Measurements from ENCODE around the gene MYO1E. TPM values are rescaled to one million over a fixed set of nuclear protein-coding genes. Genes with fewer than 3 reads are reported as not detected.
A peak's percentile ranks its signal among the peaks of the same experiment; 100 is the strongest.

Gene MYO1E
- total RNA-seq, 1 donor from 2014 or later: 81.4 TPM

DNA sequence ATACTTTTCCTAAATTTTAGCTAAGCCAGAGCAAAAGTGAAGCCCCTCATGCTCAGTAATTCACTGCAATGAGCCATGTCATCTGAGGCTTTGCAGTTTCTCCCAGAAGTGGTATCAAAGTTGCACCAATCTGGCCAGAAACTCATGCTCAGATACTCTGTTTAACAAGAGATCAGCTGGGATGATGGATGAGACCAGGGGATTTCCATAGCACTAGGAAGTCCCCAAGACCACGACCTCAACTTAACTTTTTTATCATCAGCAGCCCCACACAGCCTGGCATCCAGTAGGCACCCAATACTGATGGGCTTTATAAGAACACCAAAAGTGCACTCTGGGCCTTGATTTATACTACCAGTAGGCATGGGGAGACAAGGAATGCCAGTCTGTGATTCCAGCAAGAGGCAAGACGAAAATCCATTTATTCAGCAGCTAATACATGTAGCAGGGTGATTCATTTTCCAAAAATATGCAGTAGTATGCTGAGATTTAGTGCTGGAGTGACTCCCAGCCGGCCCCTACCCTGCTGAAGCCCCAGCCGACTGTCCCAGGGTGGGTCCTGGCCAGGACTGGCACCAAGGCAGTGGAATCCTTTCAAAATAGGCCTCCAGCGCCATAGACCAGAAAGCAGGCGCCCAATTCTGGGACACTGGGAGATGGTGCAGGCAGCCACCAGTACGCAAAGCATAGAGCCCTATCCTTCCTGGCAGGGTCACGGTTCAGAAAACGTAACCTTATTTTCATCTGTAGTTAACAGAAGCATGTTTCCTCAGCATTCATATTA, 166.6 kb downstream of the MYO1E start:
- no peak for ATAC-seq
- no peak for DNase-seq (ENCODE audit: low spot score)

DNA sequence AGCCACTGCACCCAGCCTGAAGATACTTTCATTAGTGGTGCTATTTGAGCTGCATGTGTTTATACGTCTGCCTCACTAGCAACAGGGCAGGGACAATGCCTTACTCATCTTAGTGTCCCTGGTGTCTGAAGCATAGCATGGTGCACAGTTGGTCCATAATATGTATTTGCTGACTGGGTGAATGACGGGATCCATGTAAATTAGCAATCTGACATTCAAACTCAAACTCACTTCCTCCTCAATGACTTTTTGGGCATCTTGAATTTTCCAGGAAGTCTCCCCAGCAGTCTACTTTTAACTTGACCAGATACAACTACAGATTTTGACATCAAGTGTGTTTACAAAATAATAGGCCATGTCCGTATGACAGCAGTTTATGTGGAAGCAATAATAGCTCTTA, 169.0 kb downstream of the MYO1E start:
- DNase-seq (ENCODE audit: low spot score) (no peak), ATAC-seq (no peak)

DNA sequence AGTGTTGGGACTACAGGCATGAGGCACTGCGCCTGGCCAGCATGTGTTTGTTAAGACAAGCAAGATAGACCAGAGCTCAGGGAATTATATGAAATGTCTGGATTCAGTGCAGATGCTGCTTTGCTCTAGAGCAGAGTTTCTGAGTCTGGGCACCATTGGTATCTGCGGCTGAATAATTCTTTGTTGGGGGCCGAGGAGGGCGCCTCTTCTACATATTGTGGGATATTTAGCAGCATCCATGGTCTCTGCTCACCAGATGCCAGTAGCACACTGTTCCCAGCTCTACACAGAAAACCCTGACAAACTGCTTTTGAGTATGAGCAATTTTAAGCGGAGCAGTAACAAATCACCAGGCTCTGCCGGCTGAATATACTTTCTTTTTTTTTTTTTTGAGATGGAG, 169.7 kb downstream of the MYO1E start:
- ATAC-seq: no peak
- DNase-seq (ENCODE audit: low spot score): no peak

DNA sequence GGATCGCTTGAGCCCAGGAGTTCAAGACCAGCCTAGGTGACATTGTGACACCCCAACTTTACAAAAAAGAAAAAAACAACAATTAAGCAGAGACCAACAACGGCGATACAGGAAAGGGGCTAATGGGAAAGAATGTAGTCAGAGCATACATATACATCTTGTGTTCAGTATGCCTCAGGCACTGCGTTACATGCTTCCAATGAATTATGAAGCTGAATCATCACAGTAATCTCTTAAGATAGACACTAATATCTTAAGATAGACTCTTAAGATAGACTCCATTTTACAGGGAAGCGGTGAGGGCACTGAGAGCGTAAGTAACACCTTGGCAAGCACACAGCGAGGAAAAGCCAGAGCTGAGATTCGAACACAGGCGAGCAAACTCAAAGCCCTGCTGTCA, 172.1 kb downstream of the MYO1E start:
- no peak for ATAC-seq
- DNase-seq (ENCODE audit: low spot score): no peak

DNA sequence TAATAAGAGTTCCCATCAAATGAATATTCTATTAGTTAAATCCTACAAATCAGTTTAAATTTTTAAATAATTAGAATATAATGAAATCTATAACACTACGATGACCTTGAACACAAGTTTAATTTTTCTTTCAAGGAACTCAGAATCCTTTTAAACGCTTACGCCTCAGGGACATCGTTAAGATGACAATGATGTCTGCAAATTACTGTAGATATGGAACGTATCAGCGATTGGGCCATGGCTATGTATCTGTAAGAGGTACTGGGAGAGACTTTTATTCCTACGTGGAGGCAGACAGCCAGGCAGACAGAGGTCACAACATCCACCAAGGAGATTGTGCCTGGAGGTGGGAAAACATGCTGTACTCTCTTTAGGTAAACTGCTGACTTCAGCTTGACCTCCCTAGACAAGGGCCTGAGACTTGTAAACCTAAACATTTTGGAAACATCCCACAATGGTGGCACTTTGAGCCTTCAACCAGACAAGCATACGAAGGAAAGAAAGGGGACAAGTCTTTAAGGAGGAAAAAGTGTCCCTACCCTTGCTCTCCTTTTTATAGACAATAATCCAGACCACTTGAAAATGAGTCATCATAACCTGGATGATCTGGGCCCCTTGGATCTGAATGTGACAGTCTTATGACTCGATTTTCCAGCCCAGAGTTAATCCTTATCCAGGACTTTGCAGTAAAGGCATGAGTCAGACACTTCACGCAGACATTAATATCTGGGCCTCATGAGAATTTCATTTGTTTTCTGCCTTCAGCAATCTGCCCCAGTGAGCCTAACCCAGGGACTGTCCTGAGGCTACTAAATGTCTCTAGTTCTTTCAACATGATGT, 172.8 kb downstream of the MYO1E start:
- ATAC-seq (no peak), DNase-seq (ENCODE audit: low spot score) (no peak)

DNA sequence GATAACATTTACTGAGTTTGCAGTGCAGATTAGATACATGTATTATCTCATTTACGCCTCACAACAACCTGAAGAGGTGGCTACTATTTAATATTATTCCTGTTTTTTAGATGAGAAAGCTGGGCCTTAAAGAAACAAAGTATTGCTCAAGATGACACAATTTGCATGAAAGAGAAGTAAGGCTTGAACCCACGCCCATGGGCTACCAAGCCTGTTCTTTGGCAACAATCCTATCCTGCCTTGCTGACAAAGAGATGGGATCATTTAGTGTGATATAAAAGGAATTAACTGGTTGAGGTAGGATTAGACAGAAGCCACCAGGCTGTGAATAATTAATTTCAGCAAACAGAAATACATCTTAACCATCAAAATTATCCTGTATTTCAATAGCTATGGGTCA, 175.2 kb downstream of the MYO1E start:
- ATAC-seq (no peak), DNase-seq (ENCODE audit: low spot score) (no peak)

DNA sequence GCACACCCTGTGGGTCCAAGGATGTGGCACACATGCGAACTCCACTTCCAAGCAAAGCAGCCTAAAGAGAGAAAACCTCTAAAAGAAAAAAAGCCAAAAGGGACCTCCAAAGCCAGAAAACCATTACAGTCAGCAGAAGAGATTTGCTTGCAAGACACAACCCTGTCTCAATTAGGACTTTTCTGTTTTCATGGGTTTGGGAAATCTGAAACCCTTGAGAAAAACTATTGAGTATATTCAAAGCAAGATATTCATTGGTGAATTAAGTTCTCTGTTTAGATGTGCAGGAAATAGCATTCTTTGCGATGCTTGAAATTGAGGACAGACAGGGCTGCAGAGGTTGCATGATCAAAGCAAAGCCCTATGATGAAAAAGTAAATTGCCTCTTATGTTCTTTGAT, 176.3 kb downstream of the MYO1E start:
- DNase-seq (ENCODE audit: low spot score) (no peak), ATAC-seq (no peak)

DNA sequence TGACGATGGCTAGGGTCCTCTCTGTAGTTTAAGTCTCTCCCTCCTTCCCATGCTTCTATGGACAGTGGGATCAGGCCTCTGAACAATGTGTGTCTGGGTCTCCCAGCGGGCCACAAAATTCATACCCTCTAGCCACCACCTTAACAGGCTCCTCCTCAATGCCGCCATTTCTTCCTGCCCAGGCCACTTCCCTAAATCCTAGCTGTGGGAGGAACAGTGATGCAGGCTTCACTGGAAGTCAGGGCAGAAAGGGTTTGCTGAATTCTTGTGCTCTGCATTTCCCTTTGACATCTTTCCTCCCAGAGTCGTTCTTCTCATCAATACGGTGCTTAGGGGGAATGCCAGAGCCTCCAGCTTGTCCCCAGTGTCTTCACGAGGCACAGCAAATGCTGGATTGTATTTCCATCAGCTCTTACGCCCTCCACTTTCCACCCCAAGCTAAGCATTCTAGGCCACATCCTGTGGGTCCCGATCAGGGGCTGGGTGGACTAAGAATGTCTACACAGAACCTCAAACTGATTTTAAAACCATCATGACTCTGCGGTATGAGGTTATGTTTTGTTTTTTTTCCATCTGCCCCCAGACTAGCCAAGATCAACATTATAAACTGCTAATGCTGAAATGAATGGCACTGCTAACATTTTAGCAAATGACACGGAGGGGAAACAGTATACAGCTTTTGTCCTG, 177.9 kb downstream of the MYO1E start:
- ATAC-seq (no peak), DNase-seq (ENCODE audit: low spot score) (no peak)

DNA sequence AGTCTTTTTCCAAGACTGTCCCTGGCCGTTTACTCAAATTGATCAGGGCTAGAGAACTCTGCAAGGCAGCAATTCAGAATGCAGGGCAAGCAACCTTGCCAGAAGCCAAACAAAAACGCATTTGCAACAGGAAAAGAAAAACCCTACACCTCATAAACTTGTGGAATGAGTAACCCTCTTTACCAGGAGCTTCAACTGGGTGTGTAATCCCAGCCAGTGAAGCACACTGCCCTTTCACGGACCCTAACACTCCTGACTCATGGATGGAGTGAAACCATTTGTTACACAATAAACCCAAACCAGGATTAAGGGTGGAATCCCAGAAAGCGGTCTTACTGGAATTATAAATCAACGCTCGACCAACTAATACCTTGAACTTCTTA, 180.8 kb downstream of the MYO1E start:
- DNase-seq (ENCODE audit: low spot score): no peak
- no peak for ATAC-seq

DNA sequence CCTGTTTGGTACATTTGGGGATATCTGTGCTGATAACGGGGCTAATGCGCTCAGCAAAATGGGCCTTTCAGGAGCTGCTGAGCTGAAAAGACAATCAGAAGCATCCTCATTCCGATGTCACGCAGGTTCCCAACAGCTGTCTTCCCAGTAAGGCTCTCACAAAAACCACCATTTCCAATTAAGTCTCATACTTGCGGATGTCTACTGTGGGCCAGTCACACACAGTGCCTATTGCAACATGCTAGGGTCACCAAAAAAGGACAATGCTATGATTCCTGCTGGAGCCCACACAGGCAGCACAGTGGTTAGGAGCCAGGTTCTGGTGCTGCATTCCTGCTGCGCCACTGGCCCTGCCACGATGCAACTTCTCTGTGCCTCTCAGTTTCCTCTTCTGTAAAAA, 182.4 kb downstream of the MYO1E start:
- ATAC-seq (no peak), DNase-seq (ENCODE audit: low spot score) (no peak)

DNA sequence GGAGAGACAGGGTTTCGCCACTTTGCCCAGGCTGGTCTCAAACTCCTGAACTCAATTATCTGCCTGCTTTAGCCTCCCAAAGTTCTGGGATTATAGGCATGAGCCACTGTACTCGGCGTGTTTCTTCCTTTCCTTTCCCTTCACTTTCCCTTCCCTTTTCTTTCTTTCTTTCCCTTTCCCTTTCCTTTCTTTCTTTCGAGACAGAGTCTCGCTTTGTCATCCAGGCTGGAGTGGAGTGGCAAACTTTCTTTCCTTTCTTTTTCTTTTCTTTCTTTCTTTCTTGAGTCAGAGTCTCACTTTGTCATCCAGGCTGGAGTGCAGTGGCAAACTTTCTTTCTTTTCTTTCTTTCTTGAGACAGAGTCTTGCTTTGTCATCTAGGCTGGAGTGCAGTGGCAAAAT, 183.4 kb downstream of the MYO1E start:
- no peak for DNase-seq (ENCODE audit: low spot score)
- no peak for ATAC-seq

DNA sequence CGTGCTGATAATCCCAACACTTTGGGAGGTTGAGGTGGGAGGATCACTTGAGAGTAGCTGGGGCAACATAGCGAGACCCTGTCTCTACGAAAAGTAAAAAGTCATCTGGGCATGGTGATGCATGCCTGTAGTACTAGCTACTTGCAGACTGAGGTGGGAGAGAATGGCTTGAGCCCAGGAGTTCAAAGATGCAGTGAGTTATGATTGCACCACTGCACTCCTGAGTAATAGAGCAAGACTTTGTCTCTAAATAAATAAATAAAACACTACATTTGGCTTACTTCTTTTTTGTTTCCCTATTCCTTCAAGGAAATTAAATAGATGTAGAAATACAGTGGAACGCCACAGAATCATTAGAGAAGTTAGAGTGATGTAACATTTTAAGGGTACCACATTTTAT, 186.2 kb downstream of the MYO1E start:
- DNase-seq (ENCODE audit: low spot score) (no peak), ATAC-seq (no peak)

DNA sequence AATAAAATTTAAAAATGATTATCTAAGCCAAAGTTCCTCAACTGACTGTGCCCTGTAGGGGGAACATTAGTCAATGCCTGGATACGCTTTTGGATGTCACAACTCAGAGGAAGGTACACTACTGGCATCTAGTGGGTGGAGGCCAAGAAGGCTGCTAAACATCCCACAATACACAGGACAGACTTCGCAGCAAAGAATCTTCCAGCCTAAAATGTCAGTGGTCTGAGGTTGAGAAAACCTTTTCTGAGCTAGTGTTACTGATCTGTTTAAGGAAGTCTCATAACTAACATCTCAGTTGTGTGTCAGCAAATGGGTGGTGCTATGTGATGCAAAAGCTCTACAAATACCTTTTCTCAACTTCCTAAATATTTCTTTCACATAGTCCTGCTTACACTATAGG, 186.9 kb downstream of the MYO1E start:
- DNase-seq (ENCODE audit: low spot score) (no peak), ATAC-seq (peak; percentile 29)

DNA sequence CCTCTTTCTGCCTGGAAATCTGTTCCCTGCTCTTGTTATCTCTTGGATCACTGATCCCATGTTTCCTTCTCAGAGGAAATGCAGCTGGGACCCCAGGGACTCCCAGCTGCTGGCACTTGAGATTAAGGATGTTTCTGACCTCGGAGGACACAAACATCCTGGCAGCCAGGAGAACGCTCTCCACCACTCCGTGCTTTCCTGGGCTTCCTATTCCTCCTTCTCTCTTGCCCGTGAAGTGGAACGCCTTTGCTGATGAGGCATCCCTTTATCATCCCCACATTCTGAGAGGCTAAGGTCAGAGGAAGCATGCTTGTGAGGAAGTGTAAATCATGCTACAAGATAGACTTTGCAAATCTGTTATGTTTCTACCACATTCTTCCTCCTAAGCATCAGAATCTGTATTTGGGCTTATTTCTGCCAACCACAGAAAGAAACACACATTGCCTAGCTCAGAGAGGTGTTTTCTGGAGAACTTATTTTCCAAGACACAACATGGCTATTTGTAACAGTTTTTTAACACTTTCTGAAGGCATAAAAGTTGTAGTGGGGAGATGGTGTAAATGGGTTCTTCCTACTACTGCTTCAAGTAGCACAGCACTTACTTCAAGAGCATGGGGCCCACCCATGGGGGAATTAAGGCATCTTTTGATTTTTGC, 191.6 kb downstream of the MYO1E start:
- DNase-seq (ENCODE audit: low spot score): no peak

DNA sequence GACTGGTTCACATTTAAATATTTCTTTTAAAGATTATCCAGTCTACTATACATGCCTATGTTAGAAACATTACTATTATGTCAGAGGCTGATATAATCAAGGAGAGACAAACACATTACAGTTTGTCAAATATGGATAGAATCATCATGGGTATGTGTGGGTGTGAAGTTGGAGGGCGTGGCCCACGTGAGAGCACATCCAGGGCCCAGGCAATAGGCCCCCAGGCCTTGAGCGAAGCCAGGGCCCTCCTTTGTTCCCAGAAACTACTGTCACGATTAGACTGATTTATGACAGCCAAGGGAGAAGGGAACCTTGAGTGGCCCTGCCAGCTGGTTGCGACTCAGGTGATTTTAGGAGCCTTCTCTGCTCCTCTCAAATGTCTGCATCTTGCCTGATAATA, 193.0 kb downstream of the MYO1E start:
- no peak for ATAC-seq
- no peak for DNase-seq (ENCODE audit: low spot score)

More for the DNA sequence above, 191.6 kb downstream of the MYO1E start:
- no peak for ATAC-seq

DNA sequence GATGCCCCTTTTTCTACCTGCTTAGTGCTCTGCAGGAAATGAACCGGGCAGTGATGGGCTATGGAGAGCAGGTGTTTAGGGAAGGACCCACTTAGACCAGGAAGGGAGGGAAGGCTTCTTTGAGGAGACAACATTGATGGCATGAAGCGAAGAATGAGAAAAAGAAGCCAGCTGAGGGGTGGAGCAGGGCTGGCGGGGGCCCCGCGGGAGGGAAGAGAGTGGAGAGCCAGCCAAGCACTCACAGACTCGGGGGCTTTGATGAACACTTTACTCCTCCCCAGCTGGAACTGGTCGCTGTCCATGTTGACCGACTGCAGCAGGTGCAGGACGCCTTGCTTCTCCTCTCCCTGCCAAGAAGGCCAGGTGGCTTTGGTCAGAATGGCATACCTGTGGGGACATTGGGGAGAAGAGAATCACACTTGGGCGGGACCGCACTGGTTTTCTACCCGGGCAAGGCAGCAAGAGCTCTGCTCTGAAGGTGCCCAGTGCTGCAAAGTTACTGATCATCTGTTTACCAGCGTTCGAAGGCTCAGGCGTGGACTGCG, 194.4 kb downstream of the MYO1E start:
- ATAC-seq: no peak
- DNase-seq (ENCODE audit: low spot score): no peak

DNA sequence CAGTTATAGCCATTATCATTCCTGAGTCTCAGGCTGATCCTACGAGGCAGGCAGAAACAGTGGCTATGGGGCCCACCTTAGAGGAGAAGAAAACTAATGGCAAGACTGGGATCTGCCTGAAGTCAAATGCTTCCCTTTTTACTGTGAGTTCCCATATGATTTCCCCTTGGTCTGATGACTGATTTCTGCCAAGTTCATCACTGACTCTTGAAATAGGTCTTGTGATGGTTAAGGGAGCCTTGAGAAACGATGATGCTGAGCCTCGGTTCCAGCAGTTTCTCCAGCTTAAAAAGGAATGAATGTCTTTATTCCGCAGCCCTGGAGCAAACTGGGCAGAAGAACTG, 195.4 kb downstream of the MYO1E start:
- ATAC-seq: no peak
- no peak for DNase-seq (ENCODE audit: low spot score)

DNA sequence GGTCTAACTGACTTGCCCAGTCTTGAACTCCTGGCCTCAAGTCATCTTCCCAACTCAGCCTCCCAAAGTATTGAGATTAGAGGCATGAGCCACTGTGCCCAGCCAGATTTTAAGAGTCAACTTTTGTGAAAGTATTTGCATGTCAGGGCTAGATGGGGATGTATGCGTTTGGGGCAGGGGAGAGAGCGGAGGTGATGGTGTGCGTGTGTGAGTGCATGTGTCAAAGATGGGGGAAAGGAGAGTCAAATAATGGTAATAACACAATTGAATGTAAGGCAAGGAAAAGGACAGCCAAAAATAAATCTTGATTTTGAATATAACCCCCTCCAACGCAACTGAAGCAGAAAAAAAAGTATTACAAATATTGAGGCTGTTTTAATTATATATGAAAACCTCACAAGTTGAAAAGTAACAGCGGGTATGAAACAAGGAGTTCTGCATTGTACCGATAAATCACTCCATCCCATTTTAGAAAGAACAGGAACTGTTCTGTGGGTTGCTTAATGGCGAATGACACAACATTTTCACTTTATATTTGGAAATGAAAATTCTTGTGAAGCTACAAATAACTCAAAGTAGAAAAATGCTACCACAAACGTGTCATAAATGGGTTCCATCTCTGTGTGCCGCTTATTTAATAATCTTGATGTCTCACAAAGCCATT, 195.9 kb downstream of the MYO1E start:
- no peak for ATAC-seq
- DNase-seq (ENCODE audit: low spot score): no peak

DNA sequence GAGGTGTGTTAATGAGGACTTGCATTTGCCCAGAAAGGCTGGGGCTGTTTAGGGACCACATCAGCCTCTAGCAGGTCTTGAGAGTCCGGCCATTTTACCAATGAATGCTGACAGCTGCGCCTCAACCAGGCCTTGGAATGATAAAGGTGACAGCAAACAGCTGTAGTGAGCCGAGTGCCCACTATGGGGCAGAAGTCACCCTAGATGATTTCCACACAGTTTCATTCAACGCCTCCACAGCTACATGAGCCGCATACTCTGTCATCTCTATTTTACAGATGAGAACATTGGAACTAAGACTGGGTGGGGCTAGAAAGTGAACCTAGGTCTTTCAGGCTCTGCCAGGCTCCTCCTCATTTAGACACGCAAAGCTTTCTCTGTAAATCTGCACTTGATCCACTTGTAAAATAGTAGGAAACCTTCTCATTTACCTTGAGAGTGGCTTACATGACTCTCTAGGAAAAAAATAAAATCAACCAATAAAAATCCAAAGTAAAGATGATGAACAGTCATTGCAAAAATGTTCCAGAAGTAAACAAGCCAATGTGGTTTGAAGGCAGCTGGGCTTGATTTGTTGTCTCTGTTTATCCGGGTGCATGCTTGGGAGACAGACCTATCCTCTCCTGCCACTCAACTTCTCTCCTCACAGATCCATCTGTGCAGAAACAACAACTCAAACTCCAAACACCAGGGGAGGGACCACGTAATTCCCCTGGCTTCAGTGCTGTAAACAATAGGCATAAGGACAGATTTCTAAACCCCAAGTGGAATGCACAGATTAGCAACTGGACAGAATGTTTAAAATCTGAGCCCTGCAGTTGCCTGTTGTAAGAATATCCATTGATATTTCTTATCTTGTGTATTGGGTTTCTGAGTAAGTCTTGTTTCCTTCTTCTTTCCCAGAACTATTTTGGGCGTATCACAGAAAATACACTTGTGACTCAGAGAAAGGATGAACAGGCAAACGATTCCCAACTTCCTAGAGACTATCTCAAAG, 197.5 kb downstream of the MYO1E start:
- no peak for DNase-seq (ENCODE audit: low spot score)
- peak; percentile 72 for ATAC-seq
